COLO829 (cell line): ENCODE measurements around the gene ZNF248.

Source experiments
- DNase-seq: peaks from one replicate; pipeline ENCODE4 v3.0.0; 2012; ENCODE audit warnings: low spot score

ZNF248 gene

GRCh38 chr10:37821237-37821636 lies 36.2 kb downstream of the ZNF248 start:
- no peak for DNase-seq

DNA sequence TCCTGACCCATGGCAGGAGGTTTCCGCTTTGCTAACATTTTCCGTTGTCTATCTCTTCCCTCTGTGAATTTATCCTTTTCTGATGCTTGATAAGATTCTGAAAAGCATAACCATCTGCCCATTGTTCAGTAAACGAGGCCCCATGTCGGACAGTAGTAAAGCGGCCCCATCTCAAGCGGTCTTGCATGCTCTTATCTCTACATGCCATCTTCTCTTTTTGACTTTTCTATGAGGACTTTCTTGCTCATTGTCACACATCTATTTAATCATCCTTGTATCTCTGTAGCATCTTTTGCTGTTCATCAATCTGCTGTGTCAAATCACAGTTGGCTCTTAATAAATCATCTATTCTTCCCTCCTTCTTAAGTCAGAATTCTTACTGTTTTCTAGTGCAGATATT lies 37.6 kb downstream of the ZNF248 start:
- no peak for DNase-seq

- no peak for DNase-seq
Observed at GRCh38 chr10:37816290-37816689, 41.1 kb downstream of the ZNF248 start.

DNA sequence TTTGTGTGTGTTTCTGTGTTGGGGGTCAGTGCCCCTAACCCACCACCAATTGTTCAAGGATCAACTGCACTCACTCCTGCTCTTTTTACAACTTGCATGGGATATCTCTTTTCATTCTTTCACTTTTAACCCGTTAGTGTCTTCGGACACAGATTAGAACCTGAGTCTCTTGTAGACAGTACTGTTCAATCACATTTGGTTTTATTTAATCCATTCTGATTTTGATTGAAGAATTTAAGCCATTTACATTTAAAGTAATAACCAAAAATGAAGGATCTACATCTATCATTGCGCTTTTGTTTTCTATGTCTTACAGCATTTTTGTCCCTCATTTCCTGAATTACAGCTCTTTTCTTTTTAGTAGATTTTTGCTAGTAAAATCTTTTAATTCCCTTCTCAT lies 43.6 kb downstream of the ZNF248 start:
- DNase-seq: no peak

GRCh38 chr10:37812290-37812689 lies 45.1 kb downstream of the ZNF248 start:
- no peak for DNase-seq

GRCh38 chr10:37803269-37803668 lies 54.1 kb downstream of the ZNF248 start:
- no peak for DNase-seq

DNA sequence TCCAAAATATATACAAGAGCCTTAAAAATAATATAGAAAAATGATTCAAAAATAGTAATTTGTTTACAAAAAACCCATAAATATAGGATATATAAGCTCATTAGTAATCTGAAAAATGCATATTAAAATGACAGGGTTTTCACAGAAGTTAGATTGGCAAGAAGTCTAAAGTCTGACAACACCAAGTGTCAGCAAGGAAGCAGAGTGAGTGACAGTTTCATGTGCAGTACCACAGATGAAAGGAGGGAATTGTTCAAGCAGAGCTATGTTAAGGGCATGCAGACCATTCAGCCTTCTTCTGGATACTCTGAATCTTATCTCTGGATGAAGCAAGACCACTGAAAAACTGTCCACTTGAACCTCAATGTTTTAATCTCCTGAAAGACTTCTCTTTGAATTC lies 55.9 kb downstream of the ZNF248 start:
- no peak for DNase-seq

GRCh38 chr10:37794305-37794976 lies 63.0 kb downstream of the ZNF248 start:
- no peak for DNase-seq

DNA sequence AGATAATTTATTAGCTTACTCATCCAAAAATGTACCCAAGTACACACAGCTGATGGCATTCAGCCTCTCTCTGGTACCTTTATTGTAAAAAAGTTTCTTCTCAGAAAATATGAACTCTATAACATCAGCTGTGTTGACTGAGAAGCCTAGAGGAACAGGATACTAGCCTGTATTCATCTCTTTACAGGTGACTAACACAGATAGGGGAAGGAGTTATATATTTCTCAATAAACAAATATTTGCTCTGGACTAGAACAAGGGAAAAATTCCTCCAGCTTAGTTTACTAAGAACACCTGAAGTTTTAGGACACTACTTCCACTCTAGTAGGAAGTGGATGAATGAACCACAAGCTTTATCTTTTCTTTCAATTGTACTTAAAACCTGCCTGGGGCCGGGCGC lies 67.8 kb downstream of the ZNF248 start:
- no peak for DNase-seq

- no peak for DNase-seq
Observed at GRCh38 chr10:37784678-37785077, 72.7 kb downstream of the ZNF248 start.

GRCh38 chr10:37780536-37780935 lies 76.9 kb downstream of the ZNF248 start:
- DNase-seq: no peak

- DNase-seq: no peak
Observed at GRCh38 chr10:37777056-37777455, 80.4 kb downstream of the ZNF248 start.

- no peak for DNase-seq
Observed at GRCh38 chr10:37775612-37776011, 81.8 kb downstream of the ZNF248 start.

- no peak for DNase-seq
Observed at GRCh38 chr10:37774351-37774750, 83.1 kb downstream of the ZNF248 start.

DNA sequence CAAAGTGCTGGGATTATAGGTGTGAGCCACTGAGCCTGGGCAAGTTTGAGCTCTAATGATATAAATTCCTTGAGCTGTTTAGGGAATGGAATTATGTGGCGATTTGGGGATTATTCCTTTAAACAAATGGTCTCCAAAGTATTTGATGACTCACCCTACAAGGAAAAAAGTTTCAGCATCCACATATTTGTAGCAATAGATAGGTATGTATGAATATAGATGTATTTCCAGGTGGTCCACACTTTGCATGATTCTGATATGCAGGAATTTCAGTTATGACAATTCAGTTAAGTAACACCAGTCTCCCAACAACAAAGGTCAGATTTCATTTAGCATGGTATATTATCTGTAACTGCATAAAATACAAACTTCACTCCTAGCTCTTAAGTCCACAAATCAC lies 92.2 kb downstream of the ZNF248 start:
- no peak for DNase-seq

GRCh38 chr10:37763132-37763531 lies 94.3 kb downstream of the ZNF248 start:
- DNase-seq: no peak

- DNase-seq: no peak
Observed at GRCh38 chr10:37762287-37762686, 95.1 kb downstream of the ZNF248 start.

- DNase-seq: no peak
Observed at GRCh38 chr10:37760817-37761216, 96.6 kb downstream of the ZNF248 start.

GRCh38 chr10:37758074-37758473 lies 99.3 kb downstream of the ZNF248 start:
- no peak for DNase-seq

DNA sequence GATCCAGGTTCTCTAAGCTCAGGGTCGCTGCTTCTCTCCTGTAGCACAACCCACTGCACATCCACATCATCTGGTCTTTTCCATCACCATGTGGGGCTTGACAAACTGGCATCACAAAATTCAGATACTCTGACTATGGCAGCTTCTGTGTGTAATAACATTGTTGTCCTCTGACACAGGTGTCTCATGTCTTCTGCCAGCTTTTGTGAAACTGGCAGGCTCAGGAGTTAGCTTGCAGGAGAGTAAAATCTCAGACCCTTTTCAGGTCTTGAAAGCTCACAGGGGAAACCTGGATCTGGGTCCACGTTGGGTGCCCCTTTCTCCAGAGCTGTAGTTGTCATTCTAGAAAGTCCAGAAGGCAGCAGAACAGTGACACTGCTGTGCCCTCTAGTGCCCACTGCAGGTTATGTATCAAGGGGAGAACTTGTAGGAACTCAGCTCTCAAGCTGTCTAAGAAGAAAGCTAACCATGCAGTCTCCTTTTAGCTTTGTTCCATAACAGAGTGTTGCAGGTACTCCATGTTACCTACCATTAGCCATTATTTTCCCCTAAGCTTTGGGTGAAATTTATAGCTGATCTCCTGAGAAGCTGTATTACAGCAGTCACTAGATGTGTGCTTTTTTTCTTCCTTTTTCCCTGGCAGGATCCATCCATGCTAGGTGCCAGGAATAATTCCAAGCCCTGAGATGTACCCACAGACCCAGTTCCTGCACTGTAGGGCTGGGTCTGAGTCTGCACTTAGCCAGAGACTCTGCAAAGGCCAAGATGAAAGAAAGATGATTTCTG lies 102.7 kb downstream of the ZNF248 start:
- peak; percentile 3 for DNase-seq

- no peak for DNase-seq
Observed at GRCh38 chr10:37752334-37752875, 105.0 kb downstream of the ZNF248 start.

GRCh38 chr10:37748170-37748569 lies 109.2 kb downstream of the ZNF248 start:
- DNase-seq: no peak

- DNase-seq: no peak
Observed at GRCh38 chr10:37747081-37747480, 110.3 kb downstream of the ZNF248 start.
